ENCODE data around the gene SPSB4.
"Not testable (repeated sequence)": the region's sequence is repeated elsewhere in the genome, so short reads cannot be mapped to it uniquely, and the experiment has no call there.

Gene SPSB4

GRCh38 chr3:141096981-141097380 lies 45.8 kb downstream of the SPSB4 start:
- no peak for DNase-seq

- no peak for DNase-seq
Observed at GRCh38 chr3:141100112-141100511, 49.0 kb downstream of the SPSB4 start.

GRCh38 chr3:141100531-141101320 lies 49.6 kb downstream of the SPSB4 start:
- no peak for DNase-seq

- no peak for DNase-seq
Observed at GRCh38 chr3:141102372-141102771, 51.2 kb downstream of the SPSB4 start.

- DNase-seq = no peak
Observed at GRCh38 chr3:141103067-141103466, 51.9 kb downstream of the SPSB4 start.

- no peak for DNase-seq
Observed at GRCh38 chr3:141103503-141103902, 52.4 kb downstream of the SPSB4 start.

GRCh38 chr3:141104151-141104821 lies 53.1 kb downstream of the SPSB4 start:
- no peak for DNase-seq

- peak; percentile 47 for DNase-seq
Observed at GRCh38 chr3:141105828-141106628, 54.9 kb downstream of the SPSB4 start.

GRCh38 chr3:141106842-141107241 lies 55.7 kb downstream of the SPSB4 start:
- no peak for DNase-seq

- no peak for DNase-seq
Observed at GRCh38 chr3:141108039-141108438, 56.9 kb downstream of the SPSB4 start.

GRCh38 chr3:141109751-141110150 lies 58.6 kb downstream of the SPSB4 start:
- DNase-seq = no peak

- no peak for DNase-seq
Observed at GRCh38 chr3:141110322-141110721, 59.2 kb downstream of the SPSB4 start.

- DNase-seq = no peak
Observed at GRCh38 chr3:141111364-141112155, 60.4 kb downstream of the SPSB4 start.

GRCh38 chr3:141112686-141113297 lies 61.6 kb downstream of the SPSB4 start:
- DNase-seq = no peak

GRCh38 chr3:141113680-141114079 lies 62.5 kb downstream of the SPSB4 start:
- DNase-seq = not testable (repeated sequence)

- DNase-seq = no peak
Observed at GRCh38 chr3:141114179-141114745, 63.1 kb downstream of the SPSB4 start.

GRCh38 chr3:141114816-141115460 lies 63.8 kb downstream of the SPSB4 start:
- DNase-seq = no peak

- no peak for DNase-seq
Observed at GRCh38 chr3:141115789-141116541, 64.8 kb downstream of the SPSB4 start.

GRCh38 chr3:141116721-141117120 lies 65.6 kb downstream of the SPSB4 start:
- no peak for DNase-seq

GRCh38 chr3:141117982-141118381 lies 66.8 kb downstream of the SPSB4 start:
- not testable (repeated sequence) for DNase-seq

Measured in activated CD4-positive, alpha-beta T cell treated with anti-CD3 and anti-CD28 coated beads, Interleukin-2, amount 50 U/mL, for 1 hour (primary cell).